Keratinocyte (primary cell): ENCODE data around the gene ALDH3A2. TPM values are rescaled to one million over a fixed set of nuclear protein-coding genes. Genes with fewer than 3 reads are reported as not detected.

Experiments used
- DNase-seq: peaks from one replicate; pipeline ENCODE4 v3.0.0-alpha.2; 2011; ENCODE audit warnings: low read depth, missing footprints, low spot score
- FAIRE-seq: peaks from 2 replicates; lab custom pipeline; 2011; peaks lifted over from hg19 to GRCh38; lab: Jason Lieb, UNC
- H2AFZ ChIP-seq: 2 replicates; pipeline ENCODE4 v1.6.0; 2012; ENCODE audit warnings: low read length, control low read depth, inconsistent platforms; ENCODE audit not compliant: control insufficient read depth
- H3K27ac ChIP-seq: 2 replicates; pipeline ENCODE4 v1.5.1; 2011; ENCODE audit warnings: low read length; ENCODE audit not compliant: control insufficient read depth, insufficient read depth
- H3K27me3 ChIP-seq: 3 replicates; pipeline ENCODE4 v1.6.0; 2011; ENCODE audit warnings: low read length; ENCODE audit not compliant: control insufficient read depth, insufficient read depth; ENCODE audit errors: extremely low read depth
- H3K36me3 ChIP-seq, 2 experiments: 2 replicates in 1 of 2; 3 replicates in 1 of 2; pipeline ENCODE4 v1.5.1; 2011; ENCODE audit warnings: low read length in 2 of 2, mild to moderate bottlenecking in 1 of 2; ENCODE audit not compliant: control insufficient read depth in 2 of 2, insufficient read depth in 2 of 2; ENCODE audit errors: extremely low read depth in 1 of 2
- H3K4me1 ChIP-seq: 3 replicates; pipeline ENCODE4 v1.5.1; 2011; ENCODE audit warnings: low read length; ENCODE audit not compliant: control insufficient read depth, insufficient read depth; ENCODE audit errors: extremely low read depth
- H3K4me2 ChIP-seq: 3 replicates; pipeline ENCODE4 v1.6.0; 2011; ENCODE audit warnings: low read depth, low read length; ENCODE audit not compliant: control insufficient read depth, insufficient read depth; ENCODE audit errors: extremely low read depth
- H3K4me3 ChIP-seq, 3 experiments: fragments of 200-600 bp in 1 of 3; sonication (generic) in 1 of 3; 2 replicates in 2 of 3; 3 replicates in 1 of 3; pipeline ENCODE4 v1.5.1; 2011 to 2016; ENCODE audit warnings: low read length in 3 of 3, mild to moderate bottlenecking in 3 of 3, control low read depth in 2 of 3, inconsistent platforms in 1 of 3, low read depth in 1 of 3, mixed read lengths in 1 of 3, mixed run types in 1 of 3, moderate library complexity in 1 of 3; ENCODE audit not compliant: control insufficient read depth in 2 of 3, insufficient read depth in 2 of 3; ENCODE audit errors: extremely low read depth in 1 of 3
- H3K79me2 ChIP-seq: 2 replicates; pipeline ENCODE4 v1.6.0; 2012; ENCODE audit warnings: low read length; ENCODE audit not compliant: control insufficient read depth, insufficient read depth
- H3K9ac ChIP-seq: 3 replicates; pipeline ENCODE4 v1.6.0; 2011; ENCODE audit warnings: low read length; ENCODE audit not compliant: control insufficient read depth, insufficient read depth; ENCODE audit errors: extremely low read depth
- H3K9me1 ChIP-seq: 3 replicates; pipeline ENCODE4 v1.6.0; 2011; ENCODE audit warnings: low read length; ENCODE audit not compliant: control insufficient read depth, insufficient read depth; ENCODE audit errors: extremely low read depth
- H3K9me3 ChIP-seq: 2 replicates; pipeline ENCODE4 v1.5.1; 2012; ENCODE audit warnings: low read depth, low read length; ENCODE audit not compliant: control insufficient read depth
- H4K20me1 ChIP-seq: 3 replicates; pipeline ENCODE4 v1.6.0; 2011; ENCODE audit warnings: low read length; ENCODE audit not compliant: control insufficient read depth, insufficient read depth; ENCODE audit errors: extremely low read depth
- EZH2 ChIP-seq: IDR thresholded peaks from one replicate; pipeline ENCODE4 v1.6.1; 2012; ENCODE audit warnings: inconsistent platforms, mild to moderate bottlenecking, low read length, moderate library complexity
- dilution Hi-C: fragments of 300-500 bp; cut with MboI; formaldehyde crosslinking; loops from one replicate; pipeline ENCODE4 v1.7.0; 2020; ENCODE audit warnings: low sequenced_read_pairs; ENCODE audit not compliant: extremely low pct_ligation_motif_present
- polyA plus RNA-seq, 5 experiments: library from polyadenylated mRNA; depleted of rRNA in 3 of 5; stranded (reverse) in 3 of 5; stranded (forward) in 1 of 5; unstranded in 1 of 5; fragments of >200 nt; gene quantifications; 1 replicate in 1 of 5; 2 replicates in 3 of 5; 3 replicates in 1 of 5; pipeline versions ENCODE4 v1.2.1 to v1.2.3, GENCODE V29; 2011 to 2012; ENCODE audit warnings: missing spikeins in 2 of 5, low read depth in 1 of 5, low replicate concordance in 1 of 5
- TF ChIP-seq, protein P1 (sequence below), 3 experiments: IDR thresholded peaks in 1 of 3; conservative IDR thresholded peaks in 1 of 3; optimal IDR thresholded peaks in 1 of 3; 2 replicates in 2 of 3; 3 replicates in 1 of 3; pipeline versions ENCODE3 to v1.5.1; 2011; ENCODE audit warnings: low read length in 3 of 3, mild to moderate bottlenecking in 3 of 3, moderate library complexity in 2 of 3, control low read depth in 1 of 3, inconsistent platforms in 1 of 3; ENCODE audit not compliant: insufficient read depth in 2 of 3; ENCODE audit errors: extremely low read depth in 1 of 3

ALDH3A2 gene
- polyA plus RNA-seq, 1 donor (not counting 4 experiments of a cell fraction or from before 2014, with no cell fraction given): 77.6 TPM

DNA sequence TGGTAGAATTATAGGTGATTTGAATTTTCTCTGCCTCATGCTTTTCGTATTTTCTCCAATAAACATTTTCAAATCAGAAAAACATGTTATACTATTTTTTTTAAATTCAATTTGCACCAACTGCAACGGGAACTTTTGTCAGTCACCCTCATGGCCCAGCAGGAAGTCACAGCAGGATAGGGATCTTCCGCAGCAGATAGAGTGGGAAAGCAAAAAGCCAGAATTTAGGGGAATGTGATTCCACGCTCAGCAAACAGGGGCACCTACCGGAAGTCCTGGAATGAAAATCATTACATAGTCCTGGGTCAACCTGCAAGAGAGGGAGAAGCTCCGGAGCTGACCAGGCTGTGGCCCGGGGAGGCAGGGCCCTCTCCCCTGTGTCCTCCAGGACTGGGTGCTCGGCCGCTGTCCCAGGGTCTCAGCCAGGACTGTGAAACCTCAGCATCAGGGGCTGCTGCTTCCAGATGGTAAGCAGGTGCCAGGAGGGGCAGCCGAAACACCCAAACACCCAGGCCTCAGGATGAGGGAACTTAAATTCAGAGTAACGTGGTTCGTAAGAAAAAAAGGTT lies 64.0 kb downstream of the ALDH3A2 start:
- no peak overlapping the region for H2AFZ ChIP-seq
- no peaks in the 10 kb centered on the region for H3K9me3 ChIP-seq
- TF ChIP-seq, protein P1, sequence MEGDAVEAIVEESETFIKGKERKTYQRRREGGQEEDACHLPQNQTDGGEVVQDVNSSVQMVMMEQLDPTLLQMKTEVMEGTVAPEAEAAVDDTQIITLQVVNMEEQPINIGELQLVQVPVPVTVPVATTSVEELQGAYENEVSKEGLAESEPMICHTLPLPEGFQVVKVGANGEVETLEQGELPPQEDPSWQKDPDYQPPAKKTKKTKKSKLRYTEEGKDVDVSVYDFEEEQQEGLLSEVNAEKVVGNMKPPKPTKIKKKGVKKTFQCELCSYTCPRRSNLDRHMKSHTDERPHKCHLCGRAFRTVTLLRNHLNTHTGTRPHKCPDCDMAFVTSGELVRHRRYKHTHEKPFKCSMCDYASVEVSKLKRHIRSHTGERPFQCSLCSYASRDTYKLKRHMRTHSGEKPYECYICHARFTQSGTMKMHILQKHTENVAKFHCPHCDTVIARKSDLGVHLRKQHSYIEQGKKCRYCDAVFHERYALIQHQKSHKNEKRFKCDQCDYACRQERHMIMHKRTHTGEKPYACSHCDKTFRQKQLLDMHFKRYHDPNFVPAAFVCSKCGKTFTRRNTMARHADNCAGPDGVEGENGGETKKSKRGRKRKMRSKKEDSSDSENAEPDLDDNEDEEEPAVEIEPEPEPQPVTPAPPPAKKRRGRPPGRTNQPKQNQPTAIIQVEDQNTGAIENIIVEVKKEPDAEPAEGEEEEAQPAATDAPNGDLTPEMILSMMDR (optimal IDR thresholded peaks at IDR 0.05 in 1 of 3, IDR thresholded peaks at IDR 0.05 in 1 of 3, conservative IDR thresholded peaks at IDR 0.05 in 1 of 3; ENCODE audit: extremely low read depth in 1 of 3, insufficient read depth in 2 of 3, low read length in 3 of 3): no peak
- no peak for TF ChIP-seq EZH2
- no peak overlapping the region for H3K4me2 ChIP-seq
- no peaks in the 10 kb centered on the region for H3K9me1 ChIP-seq
- DNase-seq (no peak), FAIRE-seq (no peak)
- H3K27me3 ChIP-seq: no peaks in the 10 kb centered on the region
- H3K79me2 ChIP-seq: no peaks in the 10 kb centered on the region
- dilution Hi-C loops: no loop called here
- no peak overlapping the region for H3K9ac ChIP-seq
- no peak overlapping the region for H3K4me3 ChIP-seq
- no peaks in the 10 kb centered on the region for H4K20me1 ChIP-seq
- H3K27ac ChIP-seq: no peak overlapping the region
- H3K4me1 ChIP-seq: peaks cover 7% of the 10 kb centered on the region
- no peaks in the 10 kb centered on the region for H3K36me3 ChIP-seq

DNA sequence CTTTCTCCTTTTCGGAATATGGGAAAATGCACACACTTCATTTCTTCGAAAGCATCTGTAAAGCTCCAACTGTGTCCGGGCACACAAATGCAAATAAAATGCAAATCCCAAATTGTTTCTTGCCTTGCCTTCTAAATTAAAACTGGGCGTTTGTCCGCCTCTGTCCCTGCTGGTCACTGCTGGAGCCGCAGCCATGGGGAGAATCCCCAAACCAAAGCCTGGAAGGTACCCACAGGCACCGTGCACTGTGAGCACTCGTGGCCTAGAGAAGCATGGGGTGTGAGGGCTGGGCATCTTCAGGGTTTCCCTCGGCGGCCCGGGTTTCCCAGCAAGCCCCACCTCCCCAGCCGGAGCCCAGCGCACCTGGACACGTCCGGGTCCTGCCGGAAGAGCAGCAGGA lies 64.9 kb downstream of the ALDH3A2 start:
- H3K4me3 ChIP-seq: no peak overlapping the region
- FAIRE-seq (no peak), DNase-seq (no peak)
- H3K36me3 ChIP-seq: no peaks in the 10 kb centered on the region
- no peaks in the 10 kb centered on the region for H3K9me1 ChIP-seq
- no peaks in the 10 kb centered on the region for H3K79me2 ChIP-seq
- dilution Hi-C loops: no loop called here
- H3K27ac ChIP-seq: no peak overlapping the region
- no peak for TF ChIP-seq EZH2
- TF ChIP-seq, protein P1 (optimal IDR thresholded peaks at IDR 0.05 in 1 of 3, IDR thresholded peaks at IDR 0.05 in 1 of 3, conservative IDR thresholded peaks at IDR 0.05 in 1 of 3; ENCODE audit: extremely low read depth in 1 of 3, insufficient read depth in 2 of 3, low read length in 3 of 3): peak in 1 of 3 experiments; percentile 10
- H3K9ac ChIP-seq: no peak overlapping the region
- no peaks in the 10 kb centered on the region for H3K9me3 ChIP-seq
- no peaks in the 10 kb centered on the region for H4K20me1 ChIP-seq
- no peaks in the 10 kb centered on the region for H3K27me3 ChIP-seq
- H2AFZ ChIP-seq: no peak overlapping the region
- H3K4me2 ChIP-seq: no peak overlapping the region
- H3K4me1 ChIP-seq: peaks cover 12% of the 10 kb centered on the region
